ENCODE data around the gene FOXD1.

GRCh38 chr5:73435759-73436534, 12.6 kb downstream of the FOXD1 start:
- TF ChIP-seq, protein P1, sequence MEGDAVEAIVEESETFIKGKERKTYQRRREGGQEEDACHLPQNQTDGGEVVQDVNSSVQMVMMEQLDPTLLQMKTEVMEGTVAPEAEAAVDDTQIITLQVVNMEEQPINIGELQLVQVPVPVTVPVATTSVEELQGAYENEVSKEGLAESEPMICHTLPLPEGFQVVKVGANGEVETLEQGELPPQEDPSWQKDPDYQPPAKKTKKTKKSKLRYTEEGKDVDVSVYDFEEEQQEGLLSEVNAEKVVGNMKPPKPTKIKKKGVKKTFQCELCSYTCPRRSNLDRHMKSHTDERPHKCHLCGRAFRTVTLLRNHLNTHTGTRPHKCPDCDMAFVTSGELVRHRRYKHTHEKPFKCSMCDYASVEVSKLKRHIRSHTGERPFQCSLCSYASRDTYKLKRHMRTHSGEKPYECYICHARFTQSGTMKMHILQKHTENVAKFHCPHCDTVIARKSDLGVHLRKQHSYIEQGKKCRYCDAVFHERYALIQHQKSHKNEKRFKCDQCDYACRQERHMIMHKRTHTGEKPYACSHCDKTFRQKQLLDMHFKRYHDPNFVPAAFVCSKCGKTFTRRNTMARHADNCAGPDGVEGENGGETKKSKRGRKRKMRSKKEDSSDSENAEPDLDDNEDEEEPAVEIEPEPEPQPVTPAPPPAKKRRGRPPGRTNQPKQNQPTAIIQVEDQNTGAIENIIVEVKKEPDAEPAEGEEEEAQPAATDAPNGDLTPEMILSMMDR (IDR thresholded peaks at IDR 0.05) = no peak
- no peak for TF ChIP-seq ZFX (IDR thresholded peaks at IDR 0.05; ENCODE audit: borderline replicate concordance)
